ENCODE results near the gene TIMELESS.

Gene TIMELESS

GRCh38 chr12:56375598-56376434, 73.4 kb downstream of the TIMELESS start:
- no peak for TF ChIP-seq CTCF (IDR thresholded peaks at IDR 0.05; ENCODE audit: low read depth, low read length)
- DNase-seq (ENCODE audit: extremely low read depth, low read depth): no peak

- DNase-seq (ENCODE audit: extremely low read depth, low read depth): no peak
These were observed 74.3 kb downstream of the TIMELESS start for GRCh38 chr12:56374726-56375597.

GRCh38 chr12:56373515-56373914, 75.7 kb downstream of the TIMELESS start:
- TF ChIP-seq CTCF (IDR thresholded peaks at IDR 0.05; ENCODE audit: low read depth, low read length): no peak
- DNase-seq (ENCODE audit: extremely low read depth, low read depth): no peak

More at GRCh38 chr12:56374726-56375597, 74.3 kb downstream of the TIMELESS start:
- TF ChIP-seq CTCF (IDR thresholded peaks at IDR 0.05; ENCODE audit: low read depth, low read length): no peak

- DNase-seq (ENCODE audit: extremely low read depth, low read depth): no peak
- TF ChIP-seq CTCF (IDR thresholded peaks at IDR 0.05; ENCODE audit: low read depth, low read length): no peak
These were observed 82.3 kb downstream of the TIMELESS start for GRCh38 chr12:56366948-56367347.

All from AG09319 (cell line).